Mesenchymal stem cell (in vitro differentiated cells and primary cell): ENCODE data around the gene VSTM2L.

Source experiments
- DNase-seq: peaks from one replicate; pipeline ENCODE4 v3.0.0-alpha.2; 2013
- H2AFZ ChIP-seq: one replicate; pipeline ENCODE4 v1.6.1; 2013; ENCODE audit warnings: low read depth, mild to moderate bottlenecking, control low read depth, inconsistent platforms, low read length, moderate library complexity
- H2AK5ac ChIP-seq: 2 replicates; pipeline ENCODE4 v1.6.1; 2013; ENCODE audit warnings: low read length, moderate library complexity, mild to moderate bottlenecking, inconsistent platforms; ENCODE audit not compliant: severe bottlenecking
- H2BK120ac ChIP-seq: one replicate; pipeline ENCODE4 v1.6.1; 2013; ENCODE audit warnings: low read depth, mild to moderate bottlenecking, inconsistent platforms, low read length, moderate library complexity
- H2BK12ac ChIP-seq, 2 experiments: one replicate each; pipeline ENCODE4 v1.6.1; 2013; ENCODE audit warnings: inconsistent platforms in 2 of 2, low read length in 2 of 2, mild to moderate bottlenecking in 2 of 2, moderate library complexity in 2 of 2, control low read depth in 1 of 2
- H2BK15ac ChIP-seq: one replicate; pipeline ENCODE4 v1.6.1; 2013; ENCODE audit warnings: mild to moderate bottlenecking, low read depth, inconsistent platforms; ENCODE audit not compliant: poor library complexity, severe bottlenecking
- H2BK5ac ChIP-seq: 2 replicates; pipeline ENCODE4 v1.6.1; 2013; ENCODE audit warnings: low read depth, mild to moderate bottlenecking, low read length, control low read depth, inconsistent platforms; ENCODE audit not compliant: poor library complexity, severe bottlenecking
- H3K14ac ChIP-seq, 2 experiments: one replicate each; pipeline ENCODE4 v1.6.1; 2013; ENCODE audit warnings: inconsistent platforms in 2 of 2, low read length in 2 of 2, control low read depth in 1 of 2, mild to moderate bottlenecking in 1 of 2, moderate library complexity in 1 of 2
- H3K18ac ChIP-seq, 2 experiments: one replicate each; pipeline ENCODE4 v1.6.1; 2013; ENCODE audit warnings: inconsistent platforms in 2 of 2, low read length in 2 of 2, control low read depth in 1 of 2, low read depth in 1 of 2, mild to moderate bottlenecking in 1 of 2
- H3K23ac ChIP-seq, 2 experiments: one replicate each; pipeline ENCODE4 v1.6.1; 2013; ENCODE audit warnings: inconsistent platforms in 2 of 2, low read length in 2 of 2, mild to moderate bottlenecking in 2 of 2, moderate library complexity in 2 of 2, control low read depth in 1 of 2
- H3K27ac ChIP-seq: 2 replicates; pipeline ENCODE4 v1.5.1; 2013; ENCODE audit warnings: mild to moderate bottlenecking, moderate library complexity, low read length, control low read depth, inconsistent platforms; ENCODE audit not compliant: poor library complexity, severe bottlenecking
- H3K27me3 ChIP-seq, 2 experiments: 2 replicates each; pipeline versions ENCODE4 v1.6.1 to v1.7.0; 2013; ENCODE audit warnings: low read length in 2 of 2, mild to moderate bottlenecking in 2 of 2, moderate library complexity in 2 of 2, control low read depth in 1 of 2, inconsistent platforms in 1 of 2; ENCODE audit not compliant: control insufficient read depth in 1 of 2, insufficient read depth in 1 of 2
- H3K36me3 ChIP-seq, 2 experiments: 2 replicates each; pipeline versions ENCODE4 v1.6.1 to v1.7.0; 2013; ENCODE audit warnings: low read length in 2 of 2, control low read depth in 1 of 2, inconsistent platforms in 1 of 2, low read depth in 1 of 2, mild to moderate bottlenecking in 1 of 2; ENCODE audit not compliant: insufficient read depth in 2 of 2, control insufficient read depth in 1 of 2
- H3K4ac ChIP-seq, 2 experiments: one replicate each; pipeline ENCODE4 v1.6.1; 2013; ENCODE audit warnings: inconsistent platforms in 2 of 2, low read length in 2 of 2, mild to moderate bottlenecking in 2 of 2, moderate library complexity in 2 of 2, control low read depth in 1 of 2, low read depth in 1 of 2
- H3K4me1 ChIP-seq: 2 replicates; pipeline ENCODE4 v1.6.1; 2013; ENCODE audit warnings: low read depth, low read length, control low read depth; ENCODE audit not compliant: control insufficient read depth, insufficient read depth
- H3K4me2 ChIP-seq: 2 replicates; pipeline ENCODE4 v1.6.1; 2013; ENCODE audit warnings: low read length, mild to moderate bottlenecking, inconsistent platforms; ENCODE audit not compliant: poor library complexity, severe bottlenecking
- H3K4me3 ChIP-seq, 2 experiments: 2 replicates each; pipeline versions ENCODE4 v1.5.1 to v1.7.0; 2013; ENCODE audit warnings: low read length in 2 of 2, mild to moderate bottlenecking in 2 of 2, control low read depth in 1 of 2, low read depth in 1 of 2; ENCODE audit not compliant: insufficient read depth in 1 of 2
- H3K79me1 ChIP-seq: replicated peaks from 2 replicates; pipeline ENCODE4 v1.6.1; 2013; ENCODE audit warnings: mild to moderate bottlenecking, control low read depth, low read length, inconsistent platforms; ENCODE audit not compliant: poor library complexity, severe bottlenecking
- H3K9ac ChIP-seq: 2 replicates; pipeline ENCODE4 v1.7.0; 2013; ENCODE audit warnings: mild to moderate bottlenecking, low read length, moderate library complexity
- H3K9me3 ChIP-seq: 2 replicates; pipeline ENCODE4 v1.7.0; 2013; ENCODE audit warnings: mild to moderate bottlenecking, low read length; ENCODE audit not compliant: control insufficient read depth
- H4K8ac ChIP-seq: one replicate; pipeline ENCODE4 v1.6.1; 2013; ENCODE audit warnings: inconsistent platforms, mild to moderate bottlenecking, low read length, moderate library complexity
- H4K91ac ChIP-seq: one replicate; pipeline ENCODE4 v1.6.1; 2013; ENCODE audit warnings: mild to moderate bottlenecking, low read length, inconsistent platforms
- WGBS: methylation state at CpG from one replicate; pipeline ENCODE4 v1.1.7; 2013; ENCODE audit warnings: mixed read lengths; 5-methylcytosine and 5-hydroxymethylcytosine counted together

VSTM2L gene

GRCh38 chr20:37903317-37904007, 535 bp downstream of the VSTM2L start:
- H4K91ac ChIP-seq = no peak overlapping the region
- peak overlapping the region; percentile 21 to 56 for H3K4me3 ChIP-seq
- H3K27me3 ChIP-seq = peaks cover 63 to 66% of the 10 kb centered on the region in 2 experiments
- no peak overlapping the region for H3K27ac ChIP-seq
- no peak overlapping the region for H2BK120ac ChIP-seq
- no peak overlapping the region for H3K23ac ChIP-seq
- no peaks in the 10 kb centered on the region for H3K9me3 ChIP-seq
- H2BK15ac ChIP-seq = no peak overlapping the region
- WGBS = 41% methylated on average over 57 of the region's 67 CpGs
- H2AK5ac ChIP-seq = no peak overlapping the region
- H3K18ac ChIP-seq = no peak overlapping the region
- H2AFZ ChIP-seq = no peak overlapping the region
- DNase-seq = no peak
- no peaks in the 10 kb centered on the region for H3K36me3 ChIP-seq
- H2BK5ac ChIP-seq = no peak overlapping the region
- H3K4me1 ChIP-seq = peaks cover 22% of the 10 kb centered on the region
- H3K9ac ChIP-seq = peak overlapping the region; percentile 49
- H3K14ac ChIP-seq = no peak overlapping the region
- no peak overlapping the region for H2BK12ac ChIP-seq
- H3K79me1 ChIP-seq = no peaks in the 10 kb centered on the region
- H3K4ac ChIP-seq = no peak overlapping the region
- no peak overlapping the region for H4K8ac ChIP-seq
- H3K4me2 ChIP-seq = peak overlapping the region; percentile 44

DNA sequence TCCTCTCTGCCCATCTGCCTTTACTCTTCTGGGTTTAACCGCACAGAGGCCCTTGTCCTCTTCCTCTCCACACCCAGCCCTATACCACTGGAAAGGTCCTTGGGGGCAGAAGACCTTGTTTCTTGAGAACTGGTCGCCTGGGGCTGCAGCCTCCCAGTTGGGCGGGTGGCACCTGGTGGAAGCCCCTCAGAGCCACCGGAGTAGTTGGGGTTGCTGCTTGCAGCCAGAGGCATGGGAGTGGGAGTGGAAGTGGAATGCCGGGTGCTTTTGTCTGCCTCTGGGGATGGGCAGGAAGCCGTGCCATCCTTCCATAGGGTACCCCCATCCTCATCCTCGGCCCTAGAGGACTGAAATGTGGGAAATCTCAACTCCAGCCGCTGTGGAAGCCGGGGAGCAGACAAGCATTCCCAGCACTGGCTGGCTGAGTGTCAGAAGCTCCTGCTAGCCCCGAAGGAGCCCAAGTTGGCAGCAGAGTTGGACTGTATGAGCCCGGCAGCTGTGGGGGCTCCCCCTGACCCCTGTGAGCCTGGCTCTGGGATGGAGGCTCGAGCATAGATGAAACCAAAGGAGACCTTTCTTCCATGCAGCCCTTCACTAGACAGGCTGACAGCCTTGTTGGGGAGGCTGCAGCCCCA, 1.2 kb downstream of the VSTM2L start:
- Histone ChIP-seq H3K9me3 (no peaks in the 10 kb centered on the region), H2AK5ac (no peak overlapping the region), H3K36me3 (no peaks in the 10 kb centered on the region), H2AFZ (no peak overlapping the region), H4K8ac (no peak overlapping the region), H3K79me1 (no peaks in the 10 kb centered on the region), H2BK5ac (no peak overlapping the region), H2BK15ac (no peak overlapping the region), H3K4me2 (no peak overlapping the region), H3K4ac (no peak overlapping the region), H3K4me3 (no peak overlapping the region), H3K27me3 (peaks cover 60 to 64% of the 10 kb centered on the region in 2 experiments), H4K91ac (no peak overlapping the region), H3K27ac (no peak overlapping the region), H2BK12ac (no peak overlapping the region), H3K23ac (no peak overlapping the region), H2BK120ac (no peak overlapping the region), H3K4me1 (peaks cover 25% of the 10 kb centered on the region), H3K9ac (no peak overlapping the region), H3K18ac (no peak overlapping the region), H3K14ac (no peak overlapping the region)
- WGBS = 82% methylated on average over 11 of the region's 12 CpGs
- no peak for DNase-seq

GRCh38 chr20:37904845-37905373, 2.0 kb downstream of the VSTM2L start:
- Histone ChIP-seq H3K14ac (no peak overlapping the region), H3K4ac (no peak overlapping the region), H2BK15ac (no peak overlapping the region), H3K27me3 (peaks cover 52 to 63% of the 10 kb centered on the region in 2 experiments), H2BK120ac (no peak overlapping the region), H3K4me2 (no peak overlapping the region), H2AFZ (no peak overlapping the region), H3K79me1 (no peaks in the 10 kb centered on the region), H4K8ac (no peak overlapping the region), H3K36me3 (no peaks in the 10 kb centered on the region), H3K23ac (no peak overlapping the region), H3K27ac (no peak overlapping the region), H3K4me1 (peaks cover 25% of the 10 kb centered on the region), H2AK5ac (no peak overlapping the region), H3K4me3 (no peak overlapping the region), H3K9ac (no peak overlapping the region), H3K18ac (no peak overlapping the region), H4K91ac (no peak overlapping the region), H2BK12ac (no peak overlapping the region), H3K9me3 (no peaks in the 10 kb centered on the region), H2BK5ac (no peak overlapping the region)
- DNase-seq = no peak
- WGBS = 88% methylated on average over 7 of the region's 8 CpGs
